Neutrophil (primary cell): ENCODE results near the gene SORCS1.

Experiments
- H3K27ac ChIP-seq: fragments of 200-600 bp; sonication (generic); 2 replicates; pipeline ENCODE4 v1.5.1; 2016; ENCODE audit warnings: mild to moderate bottlenecking, moderate library complexity
- H3K27me3 ChIP-seq: fragments of 200-600 bp; sonication (generic); 2 replicates; pipeline ENCODE4 v1.6.0; 2016; ENCODE audit warnings: mild to moderate bottlenecking
- H3K36me3 ChIP-seq: fragments of 200-600 bp; sonication (generic); 2 replicates; pipeline ENCODE4 v1.5.1; 2017
- H3K4me1 ChIP-seq, 2 experiments: fragments of 200-600 bp in 1 of 2; sonication (generic) in 1 of 2; 1 replicate in 1 of 2; 2 replicates in 1 of 2; pipeline versions ENCODE4 v1.5.1 to v1.6.1; 2013 to 2016; ENCODE audit warnings: low read depth in 1 of 2, low read length in 1 of 2, mild to moderate bottlenecking in 1 of 2, moderate library complexity in 1 of 2; ENCODE audit not compliant: control insufficient read depth in 1 of 2, insufficient read depth in 1 of 2
- H3K4me3 ChIP-seq, 2 experiments: fragments of 200-600 bp in 1 of 2; sonication (generic) in 1 of 2; 1 replicate in 1 of 2; 2 replicates in 1 of 2; pipeline ENCODE4 v1.5.1; 2013 to 2016; ENCODE audit warnings: low read depth in 1 of 2, low read length in 1 of 2, mild to moderate bottlenecking in 1 of 2, moderate library complexity in 1 of 2
- H3K9me3 ChIP-seq: fragments of 200-600 bp; sonication (generic); 2 replicates; pipeline ENCODE4 v1.5.1; 2016
- CTCF ChIP-seq: fragments of 200-600 bp; sonication (generic); IDR thresholded peaks from 2 replicates; pipeline ENCODE4 v1.5.1; 2016; ENCODE audit warnings: antibody characterized with exemption

Gene SORCS1

GRCh38 chr10:106696239-106696638, 468.3 kb downstream of the SORCS1 start:
- no peak overlapping the region for H3K4me3 ChIP-seq
- no peaks in the 10 kb centered on the region for H3K4me1 ChIP-seq
- no peak for TF ChIP-seq CTCF
- H3K9me3 ChIP-seq: no peaks in the 10 kb centered on the region
- no peak overlapping the region for H3K27ac ChIP-seq
- no peaks in the 10 kb centered on the region for H3K27me3 ChIP-seq
- H3K36me3 ChIP-seq: no peaks in the 10 kb centered on the region

- Histone ChIP-seq H3K4me3 (no peak overlapping the region), H3K4me1 (no peaks in the 10 kb centered on the region), H3K27ac (no peak overlapping the region), H3K36me3 (no peaks in the 10 kb centered on the region), H3K27me3 (no peaks in the 10 kb centered on the region), H3K9me3 (no peaks in the 10 kb centered on the region)
- no peak for TF ChIP-seq CTCF
Measured at GRCh38 chr10:106694696-106695095, 469.8 kb downstream of the SORCS1 start.

GRCh38 chr10:106682175-106682574, 482.3 kb downstream of the SORCS1 start:
- H3K4me1 ChIP-seq: no peaks in the 10 kb centered on the region
- no peak overlapping the region for H3K4me3 ChIP-seq
- H3K36me3 ChIP-seq: no peaks in the 10 kb centered on the region
- no peak overlapping the region for H3K27ac ChIP-seq
- TF ChIP-seq CTCF: no peak
- H3K9me3 ChIP-seq: no peaks in the 10 kb centered on the region
- no peaks in the 10 kb centered on the region for H3K27me3 ChIP-seq

GRCh38 chr10:106680061-106680460, 484.4 kb downstream of the SORCS1 start:
- Histone ChIP-seq H3K36me3 (no peaks in the 10 kb centered on the region), H3K27ac (no peak overlapping the region), H3K4me1 (no peaks in the 10 kb centered on the region), H3K4me3 (no peak overlapping the region), H3K9me3 (no peaks in the 10 kb centered on the region), H3K27me3 (no peaks in the 10 kb centered on the region)
- no peak for TF ChIP-seq CTCF

- H3K36me3 ChIP-seq: no peaks in the 10 kb centered on the region
- no peak for TF ChIP-seq CTCF
- H3K4me1 ChIP-seq: no peaks in the 10 kb centered on the region
- H3K27ac ChIP-seq: no peak overlapping the region
- no peaks in the 10 kb centered on the region for H3K27me3 ChIP-seq
- no peak overlapping the region for H3K4me3 ChIP-seq
- H3K9me3 ChIP-seq: no peaks in the 10 kb centered on the region
Measured at GRCh38 chr10:106679314-106679713, 485.2 kb downstream of the SORCS1 start.
